ENCODE measurements around the gene BARD1.

- TF ChIP-seq CTCF (conservative IDR thresholded peaks at IDR 0.05; ENCODE audit: low read depth, low read length) (no peak), EZH2 (IDR thresholded peaks at IDR 0.05; ENCODE audit: borderline replicate concordance, low read depth, low read length, poor library complexity, severe bottlenecking) (no peak)
Measured at GRCh38 chr2:214710729-214711128, 98.8 kb downstream of the BARD1 start.
